Stimulated activated CD8-positive, alpha-beta memory T cell treated with anti-CD3 and anti-CD28 coated beads, Interleukin-15, amount 100 ng/mL, for 4 hours (primary cell): ENCODE data around the gene MAML3.

Experiments used
- DNase-seq, 2 donors: peaks; one replicate each; pipeline ENCODE4 v3.0.0-alpha.2; 2020; ENCODE audit warnings: low read depth in 2 of 2

MAML3 gene

DNA sequence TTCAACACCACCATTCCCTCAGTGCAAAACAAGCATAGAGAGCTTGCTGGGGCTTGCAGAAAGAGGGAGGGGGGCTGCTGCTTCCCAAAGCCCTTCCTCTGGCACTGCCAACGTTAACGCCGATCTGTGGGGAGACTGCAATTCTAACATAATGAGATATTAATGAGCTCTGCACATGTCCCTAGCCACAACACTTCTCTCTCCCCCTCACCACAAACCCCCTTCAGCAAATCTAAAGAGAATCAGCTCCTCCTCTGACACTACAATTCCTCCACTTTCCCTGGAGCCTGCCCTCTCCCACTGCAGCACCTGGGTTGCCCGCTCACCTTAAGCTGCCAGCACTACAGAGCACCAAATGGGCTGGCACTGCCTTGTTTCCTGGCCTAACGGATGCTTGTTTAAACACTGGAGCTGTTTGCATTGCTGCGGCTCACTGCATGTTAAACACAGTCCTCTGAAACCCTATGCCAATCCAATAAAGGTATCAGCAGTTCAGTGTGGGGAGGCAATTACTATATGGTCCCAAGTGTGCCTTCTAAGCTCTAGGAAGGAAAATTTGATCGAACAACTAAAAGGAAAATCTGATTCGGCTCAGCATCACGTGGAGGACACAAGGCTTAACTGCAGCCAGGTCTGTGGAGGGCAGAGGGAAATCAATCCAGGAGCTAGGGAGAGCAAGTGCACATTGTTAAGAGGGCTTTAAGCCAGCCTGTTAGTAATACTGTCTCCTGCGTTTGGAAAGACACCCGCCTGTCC is 232.4 kb downstream of the MAML3 start:
- no peak for DNase-seq

DNA sequence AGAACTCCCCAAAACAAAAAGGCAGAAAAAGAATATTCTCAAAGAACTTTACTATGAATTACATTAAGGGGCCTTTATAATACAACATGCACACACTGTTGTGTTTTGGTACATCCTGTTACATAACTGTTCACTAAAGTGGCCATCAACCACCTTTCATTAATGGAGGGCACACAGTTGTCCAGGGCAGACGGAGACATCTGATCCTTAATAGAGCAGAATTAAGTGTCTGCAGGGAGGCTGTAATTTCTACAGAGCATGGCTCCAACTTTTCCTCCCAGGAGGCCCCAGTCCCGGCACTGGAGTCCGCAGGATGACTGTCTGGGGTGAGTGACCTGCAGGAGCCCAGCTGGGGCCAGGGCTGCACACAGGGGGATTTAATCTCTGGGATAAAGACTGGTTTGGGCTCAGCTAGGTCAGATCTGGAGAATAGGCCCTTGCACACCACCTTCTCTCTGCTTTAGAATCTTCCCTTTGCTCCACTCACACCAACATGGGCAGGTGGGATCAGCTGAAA is 233.4 kb downstream of the MAML3 start:
- no peak for DNase-seq

DNA sequence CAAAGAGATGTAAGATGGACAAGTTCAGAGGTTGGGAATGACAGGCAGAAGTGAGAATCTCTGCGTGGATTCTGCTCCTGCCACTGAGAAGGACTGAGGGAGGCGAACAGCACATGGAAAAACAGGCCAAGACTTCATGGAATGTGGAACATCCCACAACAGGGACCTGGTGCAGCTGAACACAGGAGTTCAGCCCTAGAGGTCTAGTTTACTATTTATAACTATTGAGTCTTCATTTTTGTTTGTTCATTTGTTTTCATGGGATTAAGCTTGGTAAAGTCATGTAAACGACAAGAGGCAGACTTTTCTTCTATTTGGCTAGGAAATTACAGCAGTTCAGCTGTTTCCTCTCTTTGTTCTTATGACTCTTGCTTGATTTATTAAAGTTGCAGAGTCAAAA is 234.5 kb downstream of the MAML3 start:
- DNase-seq: no peak

- no peak for DNase-seq
Observed at GRCh38 chr4:139919004-139919403, 235.0 kb downstream of the MAML3 start.

- no peak for DNase-seq
Observed at GRCh38 chr4:139918591-139918990, 235.4 kb downstream of the MAML3 start.

DNA sequence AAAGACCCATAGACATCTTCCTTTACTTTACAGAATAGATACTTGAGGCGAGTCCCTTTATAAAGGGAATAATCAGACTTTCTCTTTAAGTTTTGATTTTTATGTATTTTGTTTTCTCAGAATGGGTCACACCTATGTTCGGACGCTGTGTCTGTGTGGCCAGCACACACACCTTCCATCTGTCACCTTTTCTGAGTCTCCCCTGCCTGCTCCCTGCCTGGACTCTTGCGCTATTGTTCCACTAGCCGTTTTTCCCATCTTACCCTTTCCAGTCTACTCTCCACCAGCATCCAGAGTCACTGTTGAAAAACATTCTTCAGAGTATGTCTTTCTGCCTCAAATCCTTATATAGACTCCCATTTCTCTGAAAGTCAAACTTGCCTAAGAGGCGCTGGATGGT is 236.1 kb downstream of the MAML3 start:
- no peak for DNase-seq

DNA sequence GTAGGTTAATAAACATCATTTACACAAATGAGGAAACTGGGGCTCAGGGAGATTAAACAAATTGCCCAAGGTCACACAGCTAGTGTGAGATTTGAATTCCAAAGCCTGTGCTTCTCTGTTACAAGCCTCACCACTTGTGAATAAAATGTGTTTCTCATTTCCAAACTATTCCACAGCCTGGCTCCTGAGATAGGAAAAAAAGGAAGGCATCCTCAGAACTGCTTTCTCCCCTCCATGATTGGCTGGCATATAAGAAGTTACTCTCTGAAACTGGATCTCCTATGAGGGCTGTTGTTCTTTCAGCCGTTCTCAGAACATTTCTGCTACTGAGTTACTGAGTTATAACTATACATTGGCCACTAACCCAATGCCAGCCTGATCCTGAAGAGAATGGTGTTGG is 237.9 kb downstream of the MAML3 start:
- no peak for DNase-seq

GRCh38 chr4:139915037-139915436 is 238.9 kb downstream of the MAML3 start:
- no peak for DNase-seq

DNA sequence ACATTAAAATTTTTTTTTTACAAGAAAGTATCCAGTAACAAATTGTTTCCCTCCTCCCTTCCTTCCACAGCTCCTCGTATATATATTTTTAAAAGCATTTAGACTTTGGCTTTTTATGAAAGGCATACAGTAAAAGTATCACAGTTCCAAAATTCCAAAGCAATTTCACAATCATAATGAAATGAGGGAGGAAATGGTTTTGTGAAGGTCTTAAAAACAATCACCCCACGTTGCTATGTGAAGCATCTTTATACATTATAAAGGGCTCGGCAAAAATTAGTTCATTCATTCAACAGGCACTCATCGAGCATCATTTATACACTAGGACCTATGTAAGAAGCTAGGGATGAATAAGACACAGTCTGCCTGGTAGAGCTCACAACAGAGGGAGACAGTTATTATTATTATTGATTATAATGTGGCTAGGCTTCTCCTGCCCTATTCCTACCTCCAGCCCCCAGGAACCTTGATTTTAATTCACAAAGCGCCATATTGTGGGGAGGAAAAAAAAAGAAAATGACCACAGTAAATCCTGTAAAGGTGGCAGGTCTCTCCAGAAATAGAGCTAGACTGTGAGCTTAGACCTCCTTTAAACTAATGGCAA is 239.9 kb downstream of the MAML3 start:
- DNase-seq: no peak

- DNase-seq: no peak
Observed at GRCh38 chr4:139913398-139913990, 240.5 kb downstream of the MAML3 start.

DNA sequence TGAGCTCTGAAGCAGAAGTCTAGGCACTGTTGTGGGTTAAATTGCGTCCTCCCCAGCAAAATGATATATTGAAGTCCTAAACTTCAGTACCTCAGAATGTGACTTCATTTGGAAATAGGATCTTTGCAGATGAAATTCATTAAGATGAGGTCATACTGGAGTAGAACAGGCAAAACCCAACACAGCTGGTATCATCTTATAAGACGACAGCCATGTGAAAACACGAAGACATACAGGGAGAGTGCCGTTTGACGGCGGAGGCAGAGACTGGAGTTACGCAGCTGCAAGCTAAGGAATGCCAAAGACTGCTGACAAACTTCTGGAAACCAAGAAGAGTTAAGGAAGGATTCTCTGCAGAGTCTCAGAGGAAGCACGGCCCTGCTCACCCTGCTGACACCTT is 241.5 kb downstream of the MAML3 start:
- DNase-seq: no peak

DNA sequence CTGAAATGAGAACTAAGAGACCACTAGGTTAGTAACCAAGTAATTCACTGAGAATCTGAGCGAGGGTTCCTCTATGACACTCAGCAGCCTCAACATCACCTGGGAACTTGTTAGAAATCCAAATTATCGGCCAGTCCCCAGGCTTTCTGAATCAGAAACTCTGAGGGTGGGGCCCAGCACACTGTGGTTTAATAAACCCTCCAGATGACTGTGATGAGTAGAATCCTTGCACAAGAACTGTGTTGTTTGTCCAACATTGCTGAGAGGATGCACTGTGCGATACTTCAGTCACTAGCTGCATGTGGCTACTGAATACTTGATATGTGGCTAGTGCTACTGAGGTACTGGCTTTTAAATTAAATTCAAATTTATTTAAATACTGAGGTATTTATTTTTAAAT is 243.9 kb downstream of the MAML3 start:
- DNase-seq: no peak

GRCh38 chr4:139908636-139909437 is 245.1 kb downstream of the MAML3 start:
- no peak for DNase-seq

- no peak for DNase-seq
Observed at GRCh38 chr4:139907001-139907809, 246.8 kb downstream of the MAML3 start.

DNA sequence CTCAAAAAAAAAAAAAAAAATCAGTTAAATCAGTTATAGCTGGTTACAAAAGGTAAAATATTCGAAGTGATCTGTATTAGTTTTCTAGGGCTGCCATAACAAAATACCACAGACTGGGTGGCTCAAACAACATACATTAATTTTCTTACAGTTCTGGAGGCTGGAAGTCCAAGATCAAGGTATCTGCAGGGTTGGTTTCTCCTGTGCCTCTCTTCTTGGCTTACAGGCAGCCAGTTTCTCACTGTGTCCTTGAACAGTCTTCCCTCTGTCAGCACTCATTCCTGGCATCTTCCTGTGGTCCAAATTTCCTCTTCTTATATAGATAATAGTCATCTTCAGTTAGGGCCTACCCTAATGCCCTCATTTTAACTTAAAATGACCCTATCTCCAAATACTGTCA is 248.5 kb downstream of the MAML3 start:
- DNase-seq: no peak

- DNase-seq: no peak
Observed at GRCh38 chr4:139904406-139904805, 249.6 kb downstream of the MAML3 start.

DNA sequence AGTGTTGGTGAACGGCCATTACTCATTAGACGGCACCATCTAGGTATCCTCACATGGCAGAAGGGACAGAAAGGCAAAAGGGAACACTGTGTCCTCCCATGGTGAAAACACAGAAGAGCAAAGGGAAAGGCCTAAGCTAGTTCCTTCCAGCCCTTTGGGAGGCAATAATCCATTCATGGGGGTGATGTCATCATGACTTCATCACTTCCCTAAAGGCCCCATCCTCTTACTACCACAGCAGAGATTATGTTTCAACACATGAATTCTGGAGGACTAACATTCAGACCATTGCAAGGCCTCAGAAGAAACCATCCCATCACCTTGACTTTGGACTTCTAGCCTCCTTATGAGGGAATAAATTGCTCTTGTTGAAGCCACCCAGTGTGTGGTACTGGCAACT is 250.1 kb downstream of the MAML3 start:
- no peak for DNase-seq

DNA sequence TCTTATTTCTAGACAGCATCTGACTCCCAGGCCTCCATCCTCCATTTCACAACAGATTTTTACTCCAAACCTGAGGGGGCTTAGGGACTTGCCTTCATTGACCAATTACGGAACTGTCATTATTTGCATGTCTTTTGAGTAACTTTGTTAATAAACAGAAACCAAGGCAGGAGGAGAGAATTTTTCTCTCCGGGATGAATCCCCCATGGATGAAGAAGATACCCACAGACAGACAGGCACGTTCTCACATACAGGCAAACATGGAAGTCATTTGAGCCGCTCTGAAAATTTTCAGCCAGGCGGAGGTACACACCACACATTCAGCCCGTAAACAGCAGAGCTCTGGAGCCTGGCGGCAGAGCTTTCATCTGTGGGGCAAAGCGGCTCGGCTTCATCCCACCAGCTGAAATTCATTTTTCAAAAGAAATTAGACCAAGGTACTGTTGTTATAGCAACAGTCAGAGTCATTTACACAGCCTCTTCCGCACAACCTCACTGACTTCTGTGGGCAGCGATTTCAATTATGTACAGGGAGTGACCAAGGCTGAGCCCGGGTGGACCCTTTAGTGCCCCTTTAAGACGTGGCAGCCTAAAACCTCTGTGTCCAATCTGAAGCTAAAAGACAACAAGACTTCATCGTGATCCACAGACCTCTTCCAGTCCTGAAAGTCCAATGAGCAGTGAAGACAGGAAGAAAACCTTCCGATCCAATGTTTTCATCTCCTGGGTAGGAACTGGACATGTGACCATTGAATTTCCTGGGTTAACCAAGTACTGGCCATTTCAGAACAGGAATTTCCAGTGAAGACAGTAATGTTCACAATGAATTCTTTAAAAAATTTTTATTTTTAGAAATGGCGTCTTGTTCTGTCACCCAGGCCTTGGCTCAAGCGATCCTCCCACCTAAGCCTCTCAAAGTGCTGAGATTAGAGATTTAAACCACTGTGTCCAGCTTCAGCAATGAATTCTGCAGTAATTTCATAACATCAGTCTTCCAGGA is 251.4 kb downstream of the MAML3 start:
- DNase-seq: no peak

- DNase-seq: no peak
Observed at GRCh38 chr4:139901531-139902320, 252.3 kb downstream of the MAML3 start.
